ENCODE measurements around the gene UBR4.
"Not testable (repeated sequence)": the region's sequence is repeated elsewhere in the genome, so short reads cannot be mapped to it uniquely, and the experiment has no call there.

The UBR4 gene

DNA sequence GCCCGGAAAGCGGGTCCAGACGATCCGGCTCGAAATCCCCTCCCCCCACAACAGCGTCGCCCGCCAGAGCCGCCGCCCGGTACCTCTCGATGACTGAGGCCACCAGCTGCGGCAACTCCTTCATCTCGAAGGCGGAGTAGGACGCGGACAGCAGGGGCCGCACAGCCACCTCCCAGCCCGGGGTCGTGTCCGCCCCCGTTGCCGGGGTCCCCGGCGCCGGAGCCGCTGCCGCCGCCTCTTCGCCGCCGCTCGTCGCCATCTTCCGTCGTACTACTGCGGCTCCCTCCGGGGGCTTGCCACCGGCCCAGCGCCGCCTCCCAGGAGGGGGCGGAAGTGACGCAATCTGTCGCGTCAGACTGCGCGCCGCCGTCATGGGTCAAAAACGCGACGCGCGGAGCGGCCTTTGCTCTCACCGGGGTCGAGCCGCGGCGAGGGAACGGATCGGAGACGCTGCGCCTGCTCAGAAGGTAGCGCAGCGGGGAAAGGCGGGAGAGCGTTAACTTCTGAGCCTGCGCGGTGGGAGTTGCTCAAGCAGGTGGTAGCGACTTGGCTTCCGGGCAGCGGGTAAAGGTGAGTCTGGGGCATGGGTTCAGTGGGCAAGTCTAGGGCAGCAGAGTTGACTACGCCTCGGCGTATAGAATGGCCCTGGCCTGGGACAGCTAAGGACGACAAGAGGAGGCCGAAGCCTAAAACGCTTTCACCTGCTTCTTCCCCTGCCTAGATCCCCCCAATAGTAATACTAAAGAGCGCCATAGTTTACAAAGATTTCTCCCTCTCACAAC is at the start of gene UBR4:
Gene UBR4, minus strand, starts transcription at position 277 of the 782 bp plus-strand sequence. Its CDS starts 18 bp downstream, at position 259.
- DNase-seq, result peak; percentile 96 to 97

DNA sequence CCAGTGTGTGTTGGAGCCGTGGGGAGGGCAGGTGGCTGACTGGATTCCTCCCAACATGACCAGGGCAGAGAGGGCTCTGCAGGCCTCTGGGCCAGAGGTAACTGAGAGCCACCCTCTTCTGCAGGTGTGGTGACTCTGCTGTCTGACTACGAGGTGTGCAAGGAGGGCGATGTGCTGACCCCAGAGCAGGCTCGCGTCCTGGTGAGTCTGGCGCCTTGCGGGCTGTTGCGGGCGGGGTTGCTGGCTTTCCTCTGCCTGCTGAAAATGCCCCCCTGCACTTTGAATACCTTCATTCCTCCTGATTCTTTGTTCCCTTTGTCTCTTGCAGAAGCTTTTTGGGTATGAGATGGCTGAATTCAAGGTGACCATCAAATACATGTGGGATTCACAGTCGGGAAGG is 48.3 kb upstream of the UBR4 start:
- no peak for DNase-seq

DNA sequence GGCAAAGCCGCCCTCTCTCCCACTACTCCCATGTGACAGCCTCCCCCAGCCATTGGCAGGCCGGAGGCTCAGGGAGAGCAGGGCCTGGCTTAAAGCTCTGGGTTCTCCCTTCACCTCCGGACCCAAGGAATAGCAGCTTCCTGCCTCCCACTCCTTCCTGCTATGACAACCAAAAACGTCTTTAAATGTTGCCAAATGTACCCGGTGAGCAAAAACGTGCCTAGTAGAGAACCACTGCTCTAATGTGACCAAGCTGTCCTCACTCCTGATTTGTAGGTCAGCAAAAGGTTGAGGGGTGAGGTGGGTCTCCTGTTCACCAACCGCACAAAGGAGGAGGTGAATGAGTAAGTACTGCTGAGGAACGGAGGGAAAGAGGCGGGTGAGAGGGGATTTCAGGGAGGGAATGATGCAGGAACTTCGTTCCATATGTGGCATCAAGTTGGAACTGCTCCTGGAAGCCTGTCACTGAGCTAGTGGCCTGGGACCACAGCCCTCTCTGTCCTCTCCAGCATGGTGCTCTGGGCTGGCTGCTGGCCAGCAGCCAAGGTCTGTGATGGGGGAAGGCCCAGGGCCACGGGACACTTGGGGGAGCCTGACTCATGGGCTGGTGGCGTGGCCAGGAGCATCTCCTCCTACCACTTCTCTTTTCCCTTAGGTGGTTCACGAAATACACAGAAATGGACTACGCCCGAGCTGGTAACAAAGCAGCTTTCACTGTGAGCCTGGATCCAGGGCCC is 47.3 kb upstream of the UBR4 start:
- DNase-seq, result no peak

DNA sequence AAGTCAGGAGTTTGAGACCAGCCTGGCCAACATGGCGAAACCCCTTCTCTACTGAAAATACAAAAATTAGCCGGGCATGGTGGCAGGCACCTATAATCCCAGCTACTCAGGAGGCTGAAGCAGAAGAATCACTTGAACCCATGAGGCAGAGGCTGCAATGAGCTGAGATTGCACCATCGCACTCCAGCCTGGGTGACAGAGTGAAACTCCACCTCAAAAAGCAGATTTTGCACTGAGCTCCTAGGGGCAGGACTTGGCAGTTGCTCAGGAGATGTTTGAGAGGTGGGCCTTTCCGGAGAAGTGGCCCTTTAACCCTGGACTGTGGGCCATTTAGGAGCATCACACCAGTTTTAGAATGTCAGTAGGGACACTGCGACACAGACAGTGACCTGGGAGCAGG is 46.2 kb upstream of the UBR4 start:
- not testable (repeated sequence) for DNase-seq

DNA sequence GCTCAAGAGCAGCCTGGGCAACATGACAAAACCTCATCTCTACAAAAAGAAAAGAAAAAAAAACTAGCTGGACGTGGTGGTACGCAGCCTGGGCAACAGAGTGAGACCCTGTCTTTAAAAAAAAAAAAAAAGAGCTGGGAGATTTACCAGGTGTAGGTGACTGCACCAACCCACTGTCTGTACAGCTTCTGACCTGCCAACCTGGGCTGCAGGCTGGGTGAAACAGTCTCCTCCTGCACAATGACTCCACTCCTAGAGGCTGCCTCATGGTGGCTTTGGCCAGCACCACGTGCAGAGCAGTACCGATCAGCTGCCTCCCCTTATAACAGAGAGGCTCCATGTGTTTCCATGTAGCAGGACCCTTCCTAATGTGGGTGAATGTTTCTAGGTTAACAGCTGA is 45.2 kb upstream of the UBR4 start:
- DNase-seq, result no peak

DNA sequence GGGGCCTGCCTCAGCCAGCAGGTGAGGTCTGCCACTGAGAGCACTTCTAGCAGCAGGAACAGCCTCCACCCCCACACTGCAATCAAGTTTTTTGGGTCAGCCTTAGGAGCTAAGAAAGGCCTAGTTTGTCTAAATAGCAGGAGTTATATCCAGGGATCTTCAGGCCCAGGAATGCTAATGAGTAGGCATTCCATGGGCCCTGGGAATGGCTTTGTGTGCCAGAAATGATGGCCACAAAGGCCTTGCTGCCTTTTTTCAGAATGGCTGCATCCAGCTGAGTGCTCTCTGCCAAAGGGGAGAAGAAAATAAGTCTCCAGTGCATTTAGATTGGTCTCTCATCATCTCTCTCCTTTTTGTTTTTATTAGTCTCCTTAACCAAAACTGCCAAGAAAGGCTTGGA is 44.4 kb upstream of the UBR4 start:
- DNase-seq, result no peak

DNA sequence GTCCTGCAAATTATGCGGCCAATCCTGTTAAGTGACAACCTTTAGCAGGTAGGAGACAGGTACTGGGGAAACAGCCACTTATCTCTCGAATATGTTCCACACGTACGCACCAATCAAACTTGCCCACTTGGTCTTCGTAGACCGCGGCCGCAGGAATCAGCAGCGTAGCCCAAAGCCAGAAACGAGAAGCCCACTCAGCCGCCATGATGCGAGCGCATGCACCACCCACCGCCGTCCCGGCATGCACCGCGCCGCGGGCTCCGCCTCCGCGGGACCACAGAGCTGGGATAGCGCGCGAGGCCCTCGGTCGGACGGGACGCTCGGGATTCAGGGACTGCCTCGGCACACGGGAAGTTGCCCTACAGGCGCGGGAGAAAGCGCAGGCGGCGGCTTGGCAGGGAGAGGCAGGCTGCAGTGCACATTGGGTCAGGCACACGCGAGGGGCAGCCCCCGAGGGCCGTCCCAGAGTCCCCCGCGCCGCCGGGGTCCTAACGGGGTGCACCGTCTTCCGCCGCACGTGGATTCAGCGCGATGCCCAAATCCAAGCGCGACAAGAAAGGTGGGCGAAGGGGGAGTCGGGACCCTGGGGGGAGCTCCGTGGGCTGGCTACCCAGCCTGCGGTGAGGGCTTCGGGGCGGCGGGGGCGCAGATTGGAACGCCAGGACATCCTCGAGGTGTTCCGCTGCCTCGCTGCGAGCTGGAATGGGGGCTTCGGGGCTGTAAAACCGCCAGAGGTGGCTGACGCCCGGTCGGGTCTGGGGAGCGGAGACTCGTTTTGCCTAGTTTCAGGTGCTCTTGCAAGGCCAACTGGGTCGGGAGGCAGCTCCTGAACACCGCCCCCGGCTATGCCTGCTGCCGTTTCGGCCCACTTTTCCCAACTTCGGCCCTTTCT is 41.5 kb upstream of the UBR4 start, which contains the start of the genes EMC1 and MRTO4:
Gene EMC1, minus strand, starts transcription at position 220 of the 892 bp plus-strand sequence. Its CDS starts 15 bp downstream, at position 205.
Gene MRTO4, plus strand, starts transcription at position 501 of the 892 bp plus-strand sequence. Its CDS starts 31 bp downstream, at position 532.
- DNase-seq, result peak; percentile 81 to 88

DNA sequence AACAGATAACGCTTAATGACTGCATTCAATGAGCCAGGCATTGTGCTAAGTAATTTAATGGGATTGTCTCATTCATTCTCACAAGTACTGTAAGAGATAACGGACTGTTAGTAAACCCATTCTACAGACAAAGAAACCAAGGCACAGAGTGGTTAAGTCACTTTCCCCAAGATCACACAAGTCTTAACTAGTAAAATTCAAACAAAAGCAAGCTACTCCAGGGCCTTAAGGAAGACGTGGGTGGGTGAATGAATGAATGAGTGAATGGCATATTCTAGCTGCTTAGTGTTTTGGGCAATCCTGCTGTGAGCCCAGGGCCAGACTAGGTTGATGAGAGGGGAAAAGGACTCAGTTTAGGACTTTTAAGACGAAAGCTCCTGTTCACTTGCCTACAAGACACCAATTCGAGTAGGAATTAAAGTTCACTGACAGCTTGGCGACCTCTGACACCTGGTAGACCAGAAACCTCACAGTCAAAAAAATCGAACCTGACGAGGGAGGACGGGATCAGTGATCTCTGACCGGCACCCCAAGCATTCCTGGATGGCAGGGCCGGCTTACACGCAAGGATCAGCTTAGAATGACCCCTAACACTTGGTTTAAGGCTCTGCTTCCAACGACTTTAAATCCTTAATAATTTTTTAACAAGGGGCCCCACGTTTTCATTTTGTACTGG is 40.7 kb upstream of the UBR4 start:
- peak in 1 of 2 donors; percentile 2 for DNase-seq

DNA sequence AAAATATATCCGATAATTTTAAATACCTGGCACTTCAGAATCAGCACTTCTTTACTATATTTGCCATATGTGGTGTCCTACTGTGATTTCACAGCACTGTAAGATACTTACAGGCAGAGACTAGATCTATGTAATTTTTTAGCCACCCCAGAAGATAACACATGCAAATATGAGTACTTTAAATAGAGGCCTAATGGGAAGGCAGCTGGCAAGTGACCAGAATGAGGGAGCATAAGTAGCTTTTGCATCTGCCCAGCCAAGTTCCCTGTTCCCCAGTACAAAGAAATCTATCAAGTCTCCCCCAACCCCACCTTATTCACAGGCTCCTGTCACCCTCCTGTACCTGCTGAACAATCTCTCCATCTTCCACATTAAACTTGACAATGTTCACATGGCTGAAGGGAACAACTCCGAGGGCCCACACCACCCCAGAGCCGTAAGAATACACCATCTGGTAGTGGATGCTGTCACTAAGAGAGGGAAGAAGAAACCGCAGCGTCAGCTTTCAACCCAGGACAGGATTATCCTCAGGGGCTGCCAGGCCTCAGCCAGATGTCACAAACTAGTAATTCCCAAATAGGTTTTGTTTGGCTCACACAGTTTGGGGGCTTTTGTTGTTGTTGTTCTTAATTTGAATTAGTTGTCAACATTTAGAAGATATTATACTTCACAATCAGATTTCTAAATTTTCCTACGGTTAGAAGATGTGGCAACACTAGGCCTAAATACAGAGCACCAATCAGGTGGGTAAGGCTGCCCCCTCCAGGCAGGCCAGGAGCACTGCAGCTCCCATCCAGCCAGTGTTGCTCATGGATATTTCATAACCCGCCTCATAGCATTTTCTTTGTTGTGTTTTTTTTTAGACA is 30.8 kb upstream of the UBR4 start:
- DNase-seq, result peak; percentile 68 to 73

DNA sequence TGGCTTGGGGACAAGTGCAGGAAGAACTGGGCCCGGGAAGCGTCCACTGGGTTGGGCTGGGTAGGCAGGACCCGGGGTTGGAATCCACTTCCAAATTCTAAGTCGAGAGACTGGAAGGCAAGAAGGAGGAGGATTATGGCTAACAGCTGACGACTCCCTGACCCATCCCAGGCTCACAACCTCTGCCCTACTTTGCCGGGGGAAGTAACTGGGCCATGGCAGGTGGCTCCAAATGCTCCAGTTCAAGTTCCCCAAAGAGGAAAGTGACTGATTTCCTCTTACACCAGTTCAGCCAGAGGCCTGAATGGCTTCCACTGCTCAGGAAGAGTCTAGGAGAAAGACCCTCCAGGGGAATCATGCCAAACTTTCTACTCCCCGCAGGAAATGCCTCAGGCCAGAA is 29.8 kb upstream of the UBR4 start:
- no peak for DNase-seq

DNA sequence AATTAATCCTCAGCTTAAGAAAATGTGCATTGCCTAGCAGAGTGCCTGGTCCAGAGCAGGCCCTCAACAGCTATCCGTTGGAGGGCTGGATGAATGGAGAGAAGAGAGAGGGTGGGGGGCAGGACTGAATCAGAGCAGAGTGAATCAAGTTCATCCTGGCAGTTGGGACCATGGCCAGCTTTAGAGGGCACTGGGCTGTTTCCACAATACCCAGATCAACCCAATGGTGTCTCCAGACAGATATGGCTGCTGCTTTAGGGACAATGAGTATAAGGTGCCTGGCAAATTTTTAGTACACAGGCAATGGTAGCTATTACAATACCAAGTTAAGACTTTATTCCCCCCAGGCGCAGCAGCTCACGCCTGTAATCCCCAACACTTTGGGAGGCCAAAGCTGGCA is 24.2 kb upstream of the UBR4 start:
- DNase-seq, result no peak

DNA sequence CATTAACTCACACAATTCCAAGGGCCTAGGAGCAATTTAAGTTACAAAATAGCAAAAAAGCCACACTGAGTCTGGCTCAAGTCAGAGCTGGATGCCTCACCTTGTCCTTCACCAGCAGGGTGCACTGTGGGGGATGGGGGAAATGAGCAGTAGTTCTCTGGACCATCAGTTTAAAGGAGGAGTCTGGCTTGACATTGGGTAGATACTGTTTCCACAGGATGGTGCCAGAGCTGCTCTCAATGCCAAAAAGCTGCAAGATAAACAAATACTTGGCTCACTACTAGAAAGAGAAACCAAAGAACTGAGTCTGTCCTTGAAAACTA is 22.4 kb upstream of the UBR4 start:
- no peak for DNase-seq

DNA sequence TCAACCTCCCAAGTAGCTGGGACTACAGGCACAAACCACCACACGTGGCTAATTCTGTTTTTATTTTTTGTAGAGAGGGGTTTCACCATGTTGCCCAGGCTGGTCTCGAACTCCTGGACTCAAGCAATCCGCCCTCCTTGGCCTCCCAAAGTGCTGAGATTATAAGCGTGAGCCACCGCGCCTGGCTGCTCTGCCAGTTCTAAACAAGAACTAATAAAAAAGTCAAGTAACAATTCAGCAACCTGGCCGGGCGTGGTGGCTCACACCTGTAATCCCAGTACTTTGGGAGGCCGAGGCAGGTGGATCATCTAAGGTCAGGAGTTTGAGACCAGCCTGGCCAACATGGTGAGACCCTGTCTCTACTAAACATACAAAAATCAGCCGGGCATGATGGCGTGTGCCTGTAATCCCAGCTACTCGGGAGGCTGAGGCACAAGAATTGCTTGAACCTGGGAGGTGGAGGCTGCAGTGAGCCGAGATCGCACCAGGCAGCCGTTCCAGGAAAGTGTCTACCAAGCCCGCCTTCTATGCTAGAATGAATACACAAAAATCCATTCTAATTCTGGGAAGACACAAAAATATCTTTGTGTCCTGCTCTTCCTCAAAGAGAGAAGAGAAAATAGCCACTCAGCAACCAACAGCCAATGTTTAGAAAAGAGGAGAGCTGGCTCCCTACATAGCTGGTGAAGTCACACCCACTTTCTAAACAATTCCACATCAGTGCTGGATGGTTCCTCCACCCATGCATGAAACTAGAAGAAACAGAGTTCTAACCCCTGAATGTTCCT is 21.9 kb upstream of the UBR4 start:
- DNase-seq, result not testable (repeated sequence)

DNA sequence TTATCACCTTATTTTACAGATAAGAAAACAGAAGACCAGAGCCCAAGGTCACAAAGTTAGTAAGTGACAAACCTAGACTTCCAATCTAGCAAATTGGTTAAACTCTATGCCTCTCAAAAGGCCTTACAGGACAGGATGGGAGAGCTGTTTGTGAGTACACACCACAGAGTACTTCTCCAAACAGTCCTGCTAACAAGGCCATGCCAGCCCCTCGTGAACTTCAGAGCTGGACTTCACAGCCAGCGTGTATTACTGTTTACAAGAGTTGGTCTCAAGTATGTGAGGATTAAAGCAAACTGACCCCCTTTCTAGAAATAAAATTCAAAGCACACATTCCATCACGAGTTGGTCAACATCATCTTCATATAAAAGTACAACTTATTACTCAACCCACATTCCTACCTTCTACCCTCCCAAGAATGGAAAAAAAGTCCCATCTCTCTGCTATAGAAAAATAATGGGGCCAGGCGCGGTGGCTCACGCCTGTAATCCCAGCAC is 19.8 kb upstream of the UBR4 start:
- DNase-seq, result no peak

DNA sequence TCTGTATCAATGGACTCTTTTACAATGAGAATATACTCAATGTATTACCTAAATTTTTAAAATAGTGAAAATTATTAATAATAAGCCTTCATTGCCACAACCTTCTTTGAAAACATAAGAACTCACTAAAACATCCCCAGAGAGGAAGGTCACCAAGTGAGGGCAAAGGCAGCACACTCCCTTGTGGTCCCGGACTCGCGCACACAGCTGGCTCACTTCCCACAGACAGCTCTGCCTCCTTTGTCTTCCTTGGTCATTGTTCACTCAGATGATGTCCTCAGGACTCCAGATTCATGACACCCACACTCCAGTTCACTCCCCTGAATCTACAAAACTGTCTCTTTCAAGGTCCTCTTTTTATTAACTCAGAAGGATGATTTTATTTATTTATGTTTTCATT is 19.2 kb upstream of the UBR4 start:
- DNase-seq, result no peak

DNA sequence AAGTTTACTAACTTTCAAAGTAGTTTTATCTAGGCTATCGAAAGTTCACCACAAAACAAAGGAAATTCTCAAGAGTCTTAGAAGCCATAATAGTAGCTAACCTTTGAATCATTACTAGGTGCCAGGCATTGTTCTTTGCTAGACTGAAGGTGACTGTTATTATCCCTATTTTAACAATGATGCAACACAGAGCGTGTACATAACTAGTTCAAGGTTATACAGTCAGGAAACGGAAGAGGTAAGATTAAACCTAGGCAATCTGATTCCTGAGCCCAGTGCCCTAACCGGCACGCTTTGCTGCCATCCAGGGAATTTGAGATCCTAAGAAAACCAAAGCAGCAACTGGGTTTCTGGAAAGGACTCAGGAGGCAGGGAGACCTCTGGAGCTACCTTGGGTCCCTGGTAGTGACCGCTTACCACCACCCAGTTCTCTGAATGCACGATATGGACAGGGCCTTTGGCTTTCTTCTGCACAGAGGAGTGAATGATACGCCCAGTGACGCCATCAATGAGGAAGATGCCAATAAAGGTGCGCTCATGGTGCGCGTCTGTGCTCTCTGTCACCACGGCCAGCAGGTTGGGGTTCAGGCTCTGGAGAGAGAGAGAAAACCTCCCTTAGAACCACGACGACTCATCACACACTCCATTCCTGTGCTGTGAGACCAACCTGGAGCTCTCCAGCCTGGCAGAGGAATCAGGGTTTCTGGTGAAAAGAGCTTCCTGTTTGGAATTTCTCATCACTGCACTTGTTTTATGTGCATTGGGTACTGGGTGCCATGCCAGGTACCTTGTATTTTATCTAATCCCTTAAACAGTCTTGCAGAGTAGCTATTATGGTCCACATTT is 13.1 kb upstream of the UBR4 start:
- DNase-seq, result no peak

DNA sequence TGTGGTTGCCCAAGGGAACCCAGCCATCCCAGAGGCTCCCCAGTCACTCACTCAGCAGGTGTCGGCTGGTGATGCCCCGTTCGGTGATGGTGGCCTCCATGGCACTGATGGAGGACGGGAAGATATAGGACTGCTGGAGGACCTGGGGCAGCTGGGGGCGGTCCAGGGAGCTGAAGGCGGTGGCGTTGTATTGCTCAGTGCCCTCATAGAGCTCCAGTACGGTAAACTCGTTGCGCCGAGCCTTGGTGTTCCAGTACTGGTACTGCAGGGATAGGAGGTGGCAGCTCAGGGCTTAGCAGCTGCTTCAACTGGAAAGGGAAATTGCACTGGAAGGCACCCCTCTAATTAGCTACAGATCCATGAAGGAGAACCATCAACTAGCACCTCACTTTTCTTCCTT is 12.5 kb upstream of the UBR4 start:
- no peak for DNase-seq

DNA sequence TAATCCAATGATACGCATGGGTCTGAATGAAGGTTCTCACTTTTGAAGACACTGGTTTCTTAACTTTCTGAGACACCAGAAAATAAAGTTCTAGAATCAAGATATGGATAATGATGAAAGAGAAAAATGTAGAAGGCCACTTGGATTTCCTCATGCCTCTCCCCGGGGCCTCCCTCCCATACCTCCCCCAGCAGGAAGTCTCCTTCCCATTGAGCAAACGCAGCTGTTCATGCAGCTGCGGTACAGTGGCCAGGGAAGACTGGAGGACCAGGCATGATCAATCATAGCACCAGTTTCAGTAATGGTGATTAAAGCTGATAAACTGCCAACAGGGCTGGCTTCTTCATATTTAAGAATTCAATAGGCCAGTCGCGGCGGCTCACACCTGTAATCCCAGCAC is 10.9 kb upstream of the UBR4 start:
- no peak for DNase-seq

DNA sequence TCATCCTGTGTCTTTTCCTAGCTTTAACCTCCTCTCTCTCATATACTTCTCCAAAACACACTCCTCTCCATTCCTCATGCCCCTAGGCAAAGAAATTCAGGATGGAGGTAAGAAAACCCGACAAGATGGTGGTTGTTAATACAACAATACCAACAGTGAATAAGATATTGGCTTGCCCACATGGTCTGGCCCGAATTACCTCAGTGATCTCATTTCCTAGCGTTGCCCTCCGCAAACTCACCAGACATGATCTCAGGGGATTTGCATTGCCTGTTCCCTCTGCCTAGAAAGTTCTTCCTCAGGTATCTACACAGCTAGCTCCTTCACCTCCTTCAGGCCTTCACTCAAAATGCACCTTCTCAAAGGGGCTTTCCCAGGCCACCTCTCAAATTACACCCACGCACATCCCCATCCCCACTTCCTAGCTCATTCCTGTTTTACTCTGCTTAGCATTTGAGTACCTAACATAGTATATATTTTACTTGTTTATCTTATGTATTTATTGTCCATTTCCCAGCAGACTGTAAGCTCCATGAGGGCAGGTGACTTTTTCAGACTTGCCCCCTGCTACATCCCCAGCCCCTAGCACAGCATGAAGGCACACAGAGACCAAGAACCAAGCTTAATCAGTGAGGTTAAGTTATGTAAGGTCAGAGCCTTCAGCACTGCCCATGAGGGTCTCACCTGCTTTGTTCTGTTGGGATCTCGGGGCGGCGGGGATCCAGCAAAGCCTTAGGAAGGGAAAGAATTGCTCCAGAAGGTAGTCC is 10.2 kb upstream of the UBR4 start:
- no peak for DNase-seq

Data from CD4-positive, alpha-beta T cell treated with Interleukin-4 for 1 hour (primary cell).